ENCODE data around the gene GPS1. TPM values are rescaled to one million over a fixed set of nuclear protein-coding genes. Genes with fewer than 3 reads are reported as not detected.

Gene GPS1
- total and polyA plus RNA-seq, 9 of the 15 experiments (the other 6 are each of a cell fraction or from before 2014, with no cell fraction given), result 3.1 to 167 (median 69.9) TPM

GRCh38 chr17:82030470-82031302, 21.0 kb upstream of the GPS1 start (continued):
- TF ChIP-seq MAZ (CRISPR knock-in tag; conservative IDR thresholded peaks at IDR 0.05 in 1 of 2, IDR thresholded peaks at IDR 0.05 in 1 of 2) (peak; percentile 68 to 82), ZFPM2 (CRISPR knock-in tag; IDR thresholded peaks at IDR 0.05) (no peak), ZBTB9 (CRISPR knock-in tag; IDR thresholded peaks at IDR 0.05) (no peak), CHAMP1 (IDR thresholded peaks at IDR 0.05) (no peak), E2F4 (CRISPR knock-in tag; IDR thresholded peaks at IDR 0.05; ENCODE audit: low read depth) (no peak), POLR2H (tag; IDR thresholded peaks at IDR 0.05; ENCODE audit: low read depth) (no peak), EWSR1 (IDR thresholded peaks at IDR 0.05; ENCODE audit: borderline replicate concordance, low read depth, partially characterized antibody) (no peak), SMARCC2 (IDR thresholded peaks at IDR 0.05; ENCODE audit: low read depth) (no peak; the same call in 1 of the 2 replicates), ZBTB12 (CRISPR knock-in tag; IDR thresholded peaks at IDR 0.05) (no peak), PPARD (CRISPR knock-in tag; IDR thresholded peaks at IDR 0.05) (no peak), GTF3C2 (IDR thresholded peaks at IDR 0.05; ENCODE audit: borderline replicate concordance, extremely low read depth, insufficient read length) (no peak), FIP1L1 (IDR thresholded peaks at IDR 0.05; ENCODE audit: low read depth, low read length, poor library complexity, severe bottlenecking) (peak; percentile 67), CC2D1A (IDR thresholded peaks at IDR 0.05) (peak; percentile 83), FOXA3 (CRISPR knock-in tag; conservative IDR thresholded peaks at IDR 0.05 in 1 of 2, IDR thresholded peaks at IDR 0.05 in 1 of 2) (0 out of 4 replicates have a peak, but pooled peaks of 1 of the 2 experiments have one; percentile 36), KLF10 (CRISPR knock-in tag; IDR thresholded peaks at IDR 0.05) (no peak), ZNF79 (CRISPR knock-in tag; IDR thresholded peaks at IDR 0.05; ENCODE audit: low read depth) (no peak), CBFB (CRISPR knock-in tag; IDR thresholded peaks at IDR 0.05) (no peak; the same call in 1 of the 2 replicates)

Data from K562 (cell line).